OCI-LY1 (cell line): Measurements from ENCODE around the gene CLEC1A.

Experiments
- CTCF ChIP-seq: fragments of 200-600 bp; sonication (generic), shearing (Covaris generic); IDR thresholded peaks from 2 replicates; pipeline ENCODE4 v1.5.1; 2017; ENCODE audit warnings: mild to moderate bottlenecking, antibody characterized with exemption, low read length, moderate library complexity, mixed read lengths
- EZH2 ChIP-seq: fragments of 200-600 bp; sonication (generic), shearing (Covaris generic); IDR thresholded peaks from 2 replicates; pipeline ENCODE4 v1.8.0; 2017; ENCODE audit warnings: borderline replicate concordance, mixed run types, mild to moderate bottlenecking, antibody characterized with exemption, low read length, moderate library complexity, mixed read lengths

- TF ChIP-seq CTCF (no peak), EZH2 (no peak)
Measured at GRCh38 chr12:10031771-10032175, 67.0 kb downstream of the CLEC1A start.
